Daoy (cell line): ENCODE measurements around the gene EML3. TPM values are rescaled to one million over a fixed set of nuclear protein-coding genes. Genes with fewer than 3 reads are reported as not detected.
"Not testable (repeated sequence)": the region's sequence is repeated elsewhere in the genome, so short reads cannot be mapped to it uniquely, and the experiment has no call there.

Experiments
- DNase-seq: peaks from one replicate; pipeline ENCODE4 v3.0.0-alpha.2; 2015; ENCODE audit warnings: low read depth
- total RNA-seq: library from RNA; depleted of rRNA; stranded (reverse); fragments of >200 nt; shearing (Covaris generic); gene quantifications from 2 replicates; pipeline ENCODE4 v1.2.3, GENCODE V29; 2014

The EML3 gene
- total RNA-seq, 1 experiment from 2014 or later: 19.3 TPM

- DNase-seq: no peak
Observed at GRCh38 chr11:62621027-62621566, 8.5 kb upstream of the EML3 start.

GRCh38 chr11:62616957-62617356, 4.4 kb upstream of the EML3 start:
- not testable (repeated sequence) for DNase-seq

- no peak for DNase-seq
Observed at GRCh38 chr11:62615521-62615920, 2.9 kb upstream of the EML3 start.

- DNase-seq: peak; percentile 33
Observed at GRCh38 chr11:62614275-62614674, 1.7 kb upstream of the EML3 start.

GRCh38 chr11:62613291-62613778, 760 bp upstream of the EML3 start:
- no peak for DNase-seq

- DNase-seq: peak; percentile 65
Observed at GRCh38 chr11:62611705-62612365, 740 bp downstream of the EML3 start.

GRCh38 chr11:62610814-62611704, 1.5 kb downstream of the EML3 start:
- DNase-seq: no peak

GRCh38 chr11:62610403-62610802, 2.2 kb downstream of the EML3 start:
- DNase-seq: no peak

- no peak for DNase-seq
Observed at GRCh38 chr11:62608776-62609175, 3.8 kb downstream of the EML3 start.

GRCh38 chr11:62607714-62608113, 4.9 kb downstream of the EML3 start:
- DNase-seq: no peak

GRCh38 chr11:62605902-62606301, 6.7 kb downstream of the EML3 start:
- no peak for DNase-seq

GRCh38 chr11:62605467-62605866, 7.1 kb downstream of the EML3 start:
- DNase-seq: no peak

GRCh38 chr11:62604460-62605120, 8.0 kb downstream of the EML3 start:
- no peak for DNase-seq

GRCh38 chr11:62603776-62604299, 8.7 kb downstream of the EML3 start:
- DNase-seq: no peak

GRCh38 chr11:62603072-62603408, 9.5 kb downstream of the EML3 start:
- no peak for DNase-seq

GRCh38 chr11:62602141-62603071, 10.2 kb downstream of the EML3 start:
- peak; percentile 85 for DNase-seq

- peak; percentile 98 for DNase-seq
Observed at GRCh38 chr11:62601372-62602140, 11.0 kb downstream of the EML3 start, which contains the start of gene MTA2. Gene MTA2, minus strand, starts transcription at chr11:62601865. Its CDS starts 415 bp downstream, at chr11:62601450.

GRCh38 chr11:62601122-62601371, 11.5 kb downstream of the EML3 start:
- peak; percentile 57 for DNase-seq

- no peak for DNase-seq
Observed at GRCh38 chr11:62600367-62601121, 12.0 kb downstream of the EML3 start.
